ENCODE measurements around the gene CCDC33. TPM values are rescaled to one million over a fixed set of nuclear protein-coding genes. Genes with fewer than 3 reads are reported as not detected.

The CCDC33 gene
- total and polyA plus RNA-seq, 2 experiments from 2014 or later: 0.63 to 0.86 TPM

GRCh38 chr15:74276560-74276959 is 40.4 kb downstream of the CCDC33 start:
- Histone ChIP-seq H3K9me3 (ENCODE audit: low read depth) (no peaks in the 10 kb centered on the region), H3K4me3 (no peak overlapping the region), H2AFZ (no peak overlapping the region), H3K36me3 (replicated peaks; ENCODE audit: insufficient read depth, low read depth) (no peaks in the 10 kb centered on the region), H3K9me2 (replicated peaks; ENCODE audit: insufficient read depth) (no peaks in the 10 kb centered on the region), H3K79me2 (no peaks in the 10 kb centered on the region), H3K4me2 (no peak overlapping the region), H4K20me1 (ENCODE audit: insufficient read depth, poor library complexity, severe bottlenecking) (no peaks in the 10 kb centered on the region), H3K27ac (no peak overlapping the region), H3K27me3 (peaks cover 6% of the 10 kb centered on the region), H3K4me1 (ENCODE audit: insufficient read depth) (no peaks in the 10 kb centered on the region)
- 82% methylated on average over 3 of the region's 3 CpGs for WGBS (ENCODE audit: low lambda C conversion rate, missing lambda C conversion rate)
- DNase-seq (ENCODE audit: low spot score): no peak
- TF ChIP-seq, protein P1, sequence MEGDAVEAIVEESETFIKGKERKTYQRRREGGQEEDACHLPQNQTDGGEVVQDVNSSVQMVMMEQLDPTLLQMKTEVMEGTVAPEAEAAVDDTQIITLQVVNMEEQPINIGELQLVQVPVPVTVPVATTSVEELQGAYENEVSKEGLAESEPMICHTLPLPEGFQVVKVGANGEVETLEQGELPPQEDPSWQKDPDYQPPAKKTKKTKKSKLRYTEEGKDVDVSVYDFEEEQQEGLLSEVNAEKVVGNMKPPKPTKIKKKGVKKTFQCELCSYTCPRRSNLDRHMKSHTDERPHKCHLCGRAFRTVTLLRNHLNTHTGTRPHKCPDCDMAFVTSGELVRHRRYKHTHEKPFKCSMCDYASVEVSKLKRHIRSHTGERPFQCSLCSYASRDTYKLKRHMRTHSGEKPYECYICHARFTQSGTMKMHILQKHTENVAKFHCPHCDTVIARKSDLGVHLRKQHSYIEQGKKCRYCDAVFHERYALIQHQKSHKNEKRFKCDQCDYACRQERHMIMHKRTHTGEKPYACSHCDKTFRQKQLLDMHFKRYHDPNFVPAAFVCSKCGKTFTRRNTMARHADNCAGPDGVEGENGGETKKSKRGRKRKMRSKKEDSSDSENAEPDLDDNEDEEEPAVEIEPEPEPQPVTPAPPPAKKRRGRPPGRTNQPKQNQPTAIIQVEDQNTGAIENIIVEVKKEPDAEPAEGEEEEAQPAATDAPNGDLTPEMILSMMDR (IDR thresholded peaks at IDR 0.05; ENCODE audit: poor library complexity): no peak
- no peak for TF ChIP-seq EZH2 (IDR thresholded peaks at IDR 0.05; ENCODE audit: borderline replicate concordance)
- no peak for TF ChIP-seq EZH2phosphoT487 (IDR thresholded peaks at IDR 0.05; ENCODE audit: low read depth, severe bottlenecking, unreplicated experiment)

- peaks cover 11% of the 10 kb centered on the region for H3K27me3 ChIP-seq
- no peak for DNase-seq (ENCODE audit: low spot score)
- 71% methylated on average over 8 of the region's 8 CpGs for WGBS (ENCODE audit: low lambda C conversion rate, missing lambda C conversion rate)
- no peak overlapping the region for H3K4me2 ChIP-seq
- H3K9me3 ChIP-seq (ENCODE audit: low read depth): no peaks in the 10 kb centered on the region
- H3K4me3 ChIP-seq: no peak overlapping the region
- H3K4me1 ChIP-seq (ENCODE audit: insufficient read depth): no peaks in the 10 kb centered on the region
- no peaks in the 10 kb centered on the region for H3K36me3 ChIP-seq (replicated peaks; ENCODE audit: insufficient read depth, low read depth)
- no peaks in the 10 kb centered on the region for H3K79me2 ChIP-seq
- H3K9me2 ChIP-seq (replicated peaks; ENCODE audit: insufficient read depth): no peaks in the 10 kb centered on the region
- TF ChIP-seq EZH2 (IDR thresholded peaks at IDR 0.05; ENCODE audit: borderline replicate concordance): no peak
- TF ChIP-seq, protein P1 (IDR thresholded peaks at IDR 0.05; ENCODE audit: poor library complexity): no peak
- no peak for TF ChIP-seq EZH2phosphoT487 (IDR thresholded peaks at IDR 0.05; ENCODE audit: low read depth, severe bottlenecking, unreplicated experiment)
- no peaks in the 10 kb centered on the region for H4K20me1 ChIP-seq (ENCODE audit: insufficient read depth, poor library complexity, severe bottlenecking)
- H3K27ac ChIP-seq: no peak overlapping the region
- no peak overlapping the region for H2AFZ ChIP-seq
These were observed 41.2 kb downstream of the CCDC33 start for GRCh38 chr15:74277242-74277810.

- H3K9me3 ChIP-seq (ENCODE audit: low read depth): no peaks in the 10 kb centered on the region
- H4K20me1 ChIP-seq (ENCODE audit: insufficient read depth, poor library complexity, severe bottlenecking): no peaks in the 10 kb centered on the region
- H3K4me1 ChIP-seq (ENCODE audit: insufficient read depth): no peaks in the 10 kb centered on the region
- no peak overlapping the region for H3K27ac ChIP-seq
- no peak overlapping the region for H3K4me2 ChIP-seq
- no peak overlapping the region for H3K4me3 ChIP-seq
- H3K9me2 ChIP-seq (replicated peaks; ENCODE audit: insufficient read depth): no peaks in the 10 kb centered on the region
- no peaks in the 10 kb centered on the region for H3K79me2 ChIP-seq
- WGBS (ENCODE audit: low lambda C conversion rate, missing lambda C conversion rate): 78% methylated on average over 8 of the region's 8 CpGs
- no peak for DNase-seq (ENCODE audit: low spot score)
- H3K36me3 ChIP-seq (replicated peaks; ENCODE audit: insufficient read depth, low read depth): no peaks in the 10 kb centered on the region
- TF ChIP-seq, protein P1 (IDR thresholded peaks at IDR 0.05; ENCODE audit: poor library complexity): no peak
- TF ChIP-seq EZH2 (IDR thresholded peaks at IDR 0.05; ENCODE audit: borderline replicate concordance) (no peak), EZH2phosphoT487 (IDR thresholded peaks at IDR 0.05; ENCODE audit: low read depth, severe bottlenecking, unreplicated experiment) (no peak)
- peaks cover 11% of the 10 kb centered on the region for H3K27me3 ChIP-seq
- no peak overlapping the region for H2AFZ ChIP-seq
These were observed 42.1 kb downstream of the CCDC33 start for GRCh38 chr15:74278207-74278606.
